Measurements from ENCODE around the gene ARID4B.
"Not testable (repeated sequence)": the region's sequence is repeated elsewhere in the genome, so short reads cannot be mapped to it uniquely, and the experiment has no call there.

Gene ARID4B

DNA sequence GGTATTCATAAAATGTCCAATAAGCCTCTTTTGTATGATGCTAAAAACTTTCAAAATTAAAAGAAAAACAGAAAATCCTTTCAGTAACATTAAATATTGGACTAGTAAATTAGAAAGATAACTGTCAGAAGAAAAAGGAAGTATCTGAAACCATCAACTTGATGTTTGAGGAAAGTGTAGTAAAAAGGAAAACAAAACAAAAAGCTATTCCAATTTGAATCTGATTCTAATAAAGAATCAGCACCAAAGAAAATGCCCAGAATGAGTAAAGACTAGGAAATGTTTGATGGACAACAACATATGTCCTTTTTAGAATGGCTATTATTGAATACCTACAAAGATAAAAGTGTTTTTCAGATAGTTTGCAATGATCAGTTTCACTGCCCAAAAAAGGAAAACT is 87.0 kb downstream of the ARID4B start:
- no peak for DNase-seq (ENCODE audit: insufficient read length)
- TF ChIP-seq TAF1 (IDR thresholded peaks at IDR 0.05; ENCODE audit: borderline replicate concordance, low read depth, low read length) (no peak), POLR2A (IDR thresholded peaks at IDR 0.05; ENCODE audit: low read depth, low read length) (no peak)
- FAIRE-seq, result no peak

DNA sequence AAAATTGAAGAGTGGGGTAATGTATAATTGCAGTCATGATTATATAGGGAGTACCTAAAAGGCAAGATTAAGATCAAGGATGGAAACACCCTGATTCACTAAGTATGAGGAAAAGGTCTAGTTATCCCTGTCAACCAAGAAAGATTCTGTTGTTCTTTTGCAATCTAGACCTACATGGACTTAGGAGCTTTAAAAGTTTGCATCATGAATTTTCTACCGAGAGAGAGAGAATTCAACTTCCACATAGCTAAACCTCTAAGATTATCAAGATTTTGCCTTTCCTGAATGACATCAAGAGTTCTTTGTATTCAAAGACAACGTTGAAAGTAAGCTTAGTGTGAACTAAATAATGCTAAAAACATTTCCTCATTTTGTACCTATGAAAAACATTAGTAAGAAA is 88.1 kb downstream of the ARID4B start:
- FAIRE-seq (no peak), DNase-seq (ENCODE audit: insufficient read length) (no peak)
- TF ChIP-seq TAF1 (IDR thresholded peaks at IDR 0.05; ENCODE audit: borderline replicate concordance, low read depth, low read length), result no peak
- no peak for TF ChIP-seq POLR2A (IDR thresholded peaks at IDR 0.05; ENCODE audit: low read depth, low read length)
- no peak for TF ChIP-seq POLR2AphosphoS5 (IDR thresholded peaks at IDR 0.05; ENCODE audit: low read depth, low read length)

DNA sequence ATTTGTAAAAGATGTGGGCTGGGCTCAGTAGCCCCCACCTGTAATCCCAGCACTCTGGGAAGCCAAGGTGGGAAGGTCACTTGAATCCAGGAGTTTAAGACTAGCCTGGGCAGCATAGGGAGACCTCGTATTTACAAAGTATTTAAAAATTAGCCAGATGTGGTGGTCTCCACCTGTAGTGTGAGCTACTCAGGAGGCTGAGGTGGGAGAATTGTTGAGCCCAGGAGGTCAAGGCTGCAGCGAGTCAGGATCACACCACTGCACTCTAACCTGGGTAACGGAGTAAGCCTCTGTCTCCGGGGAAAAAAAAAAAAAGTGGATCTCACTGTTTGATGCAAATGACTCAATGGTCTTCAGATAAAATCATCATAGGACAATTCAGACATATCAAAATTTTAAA is 89.4 kb downstream of the ARID4B start:
- FAIRE-seq, result no peak
- no peak for TF ChIP-seq TAF1 (IDR thresholded peaks at IDR 0.05; ENCODE audit: borderline replicate concordance, low read depth, low read length)
- no peak for TF ChIP-seq POLR2AphosphoS5 (IDR thresholded peaks at IDR 0.05; ENCODE audit: low read depth, low read length)
- TF ChIP-seq POLR2A (IDR thresholded peaks at IDR 0.05; ENCODE audit: low read depth, low read length), result no peak

DNA sequence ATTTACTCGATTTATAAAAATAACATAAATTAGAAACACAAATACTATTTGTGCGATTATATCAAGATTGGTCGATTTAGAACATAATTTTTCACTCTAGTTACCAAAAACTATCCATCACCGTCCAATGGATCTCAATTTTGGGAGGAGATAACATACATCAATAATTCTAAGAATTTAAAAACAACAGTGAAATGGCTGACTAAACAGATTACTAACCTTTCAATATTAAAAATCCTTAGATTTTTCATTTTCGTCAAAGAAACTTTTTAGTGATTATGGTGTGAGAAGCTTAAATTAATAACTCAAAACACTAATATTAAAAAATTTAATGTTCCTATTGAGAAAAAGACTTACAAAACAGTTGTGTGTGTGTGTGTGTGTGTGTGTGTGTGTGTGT is 91.9 kb downstream of the ARID4B start:
- FAIRE-seq, result no peak
- no peak for DNase-seq (ENCODE audit: insufficient read length)
- TF ChIP-seq TAF1 (IDR thresholded peaks at IDR 0.05; ENCODE audit: borderline replicate concordance, low read depth, low read length), result no peak
- TF ChIP-seq POLR2AphosphoS5 (IDR thresholded peaks at IDR 0.05; ENCODE audit: low read depth, low read length), result no peak
- TF ChIP-seq POLR2A (IDR thresholded peaks at IDR 0.05; ENCODE audit: low read depth, low read length), result no peak

More for the DNA sequence above, 89.4 kb downstream of the ARID4B start:
- no peak for DNase-seq (ENCODE audit: insufficient read length)

DNA sequence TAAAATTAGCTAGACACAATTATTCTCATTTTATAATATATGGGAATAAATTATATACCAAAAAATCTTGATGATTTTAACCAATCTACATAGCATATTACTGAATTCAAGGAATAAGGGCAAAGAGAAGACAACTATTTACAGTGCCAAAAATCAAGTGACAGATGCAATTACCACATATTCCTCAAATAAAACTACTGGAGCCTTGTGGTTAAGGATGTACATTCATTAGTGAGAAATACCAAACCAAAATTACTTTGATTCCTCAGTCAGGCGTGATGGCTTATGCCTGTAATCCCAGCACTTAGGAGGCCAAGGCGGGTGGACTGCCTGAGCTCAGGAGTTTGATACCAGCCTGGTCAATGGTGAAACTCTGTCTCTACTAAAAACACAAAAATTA is 98.1 kb downstream of the ARID4B start:
- DNase-seq (ENCODE audit: insufficient read length) (no peak), FAIRE-seq (no peak)
- TF ChIP-seq TAF1 (IDR thresholded peaks at IDR 0.05; ENCODE audit: borderline replicate concordance, low read depth, low read length), result no peak
- TF ChIP-seq POLR2AphosphoS5 (IDR thresholded peaks at IDR 0.05; ENCODE audit: low read depth, low read length), result no peak
- TF ChIP-seq POLR2A (IDR thresholded peaks at IDR 0.05; ENCODE audit: low read depth, low read length), result no peak

DNA sequence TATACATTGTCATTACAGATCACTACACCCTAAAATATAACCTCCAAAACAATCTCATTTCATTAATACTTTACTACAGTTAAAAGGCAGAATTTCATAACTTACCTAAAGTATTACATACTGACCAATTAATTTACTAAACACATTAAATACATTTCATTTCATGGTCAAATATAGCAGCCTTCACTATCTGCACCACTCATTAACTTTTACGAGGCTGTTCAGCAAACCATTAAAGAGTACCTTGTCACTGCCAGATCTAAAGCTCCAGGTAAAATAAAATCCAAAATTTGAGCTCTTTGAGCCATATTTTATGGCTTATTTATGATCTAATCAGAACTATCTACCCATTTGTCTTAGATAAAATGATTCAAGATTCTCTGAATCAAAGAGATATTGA is 100.6 kb downstream of the ARID4B start:
- DNase-seq (ENCODE audit: insufficient read length) (no peak), FAIRE-seq (no peak)
- no peak for TF ChIP-seq POLR2AphosphoS5 (IDR thresholded peaks at IDR 0.05; ENCODE audit: low read depth, low read length)
- TF ChIP-seq TAF1 (IDR thresholded peaks at IDR 0.05; ENCODE audit: borderline replicate concordance, low read depth, low read length), result no peak
- no peak for TF ChIP-seq POLR2A (IDR thresholded peaks at IDR 0.05; ENCODE audit: low read depth, low read length)

DNA sequence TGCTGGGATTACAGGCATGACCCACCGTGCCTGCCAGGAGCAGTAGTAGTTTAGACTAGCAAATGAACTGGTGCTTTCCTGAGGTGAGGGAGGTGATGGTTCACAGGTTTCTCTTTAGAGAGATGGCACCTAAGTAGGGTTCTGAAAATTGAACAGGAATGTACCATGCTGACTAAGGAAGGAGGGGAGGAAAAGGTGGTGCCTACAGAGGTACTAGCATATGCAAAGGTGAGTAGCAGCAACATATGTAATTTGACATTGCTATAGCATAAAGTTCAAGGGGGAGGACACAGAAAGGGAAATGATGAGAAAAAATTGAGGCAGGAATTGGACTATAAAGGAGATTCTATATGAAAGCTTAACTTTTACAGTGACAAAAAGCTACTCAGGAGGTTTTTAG is 101.0 kb downstream of the ARID4B start:
- DNase-seq (ENCODE audit: insufficient read length) (no peak), FAIRE-seq (peak; percentile 27)
- TF ChIP-seq POLR2A (IDR thresholded peaks at IDR 0.05; ENCODE audit: low read depth, low read length) (no peak), TAF1 (IDR thresholded peaks at IDR 0.05; ENCODE audit: borderline replicate concordance, low read depth, low read length) (no peak), POLR2AphosphoS5 (IDR thresholded peaks at IDR 0.05; ENCODE audit: low read depth, low read length) (no peak)

DNA sequence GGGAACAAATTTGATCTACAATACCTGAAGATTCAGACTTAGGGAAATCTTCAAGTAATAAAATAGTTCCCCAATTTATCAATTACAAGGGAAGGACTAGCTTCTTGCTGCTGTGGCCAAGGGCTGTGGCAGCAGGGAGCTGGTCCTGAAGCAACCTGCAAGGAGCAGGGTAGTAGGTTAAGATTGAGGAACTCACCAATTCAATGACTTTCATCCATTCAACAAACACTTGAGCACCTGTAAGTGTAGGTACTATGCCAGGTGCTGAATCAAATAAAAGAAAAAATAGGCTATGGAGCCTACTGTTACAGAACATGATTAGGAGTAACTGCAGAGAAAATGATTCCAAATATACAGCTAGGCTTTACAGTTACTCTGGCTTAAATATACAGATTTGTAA is 102.7 kb downstream of the ARID4B start:
- FAIRE-seq (peak; percentile 9), DNase-seq (ENCODE audit: insufficient read length) (no peak)
- no peak for TF ChIP-seq POLR2A (IDR thresholded peaks at IDR 0.05; ENCODE audit: low read depth, low read length)
- no peak for TF ChIP-seq POLR2AphosphoS5 (IDR thresholded peaks at IDR 0.05; ENCODE audit: low read depth, low read length)
- TF ChIP-seq TAF1 (IDR thresholded peaks at IDR 0.05; ENCODE audit: borderline replicate concordance, low read depth, low read length), result no peak

DNA sequence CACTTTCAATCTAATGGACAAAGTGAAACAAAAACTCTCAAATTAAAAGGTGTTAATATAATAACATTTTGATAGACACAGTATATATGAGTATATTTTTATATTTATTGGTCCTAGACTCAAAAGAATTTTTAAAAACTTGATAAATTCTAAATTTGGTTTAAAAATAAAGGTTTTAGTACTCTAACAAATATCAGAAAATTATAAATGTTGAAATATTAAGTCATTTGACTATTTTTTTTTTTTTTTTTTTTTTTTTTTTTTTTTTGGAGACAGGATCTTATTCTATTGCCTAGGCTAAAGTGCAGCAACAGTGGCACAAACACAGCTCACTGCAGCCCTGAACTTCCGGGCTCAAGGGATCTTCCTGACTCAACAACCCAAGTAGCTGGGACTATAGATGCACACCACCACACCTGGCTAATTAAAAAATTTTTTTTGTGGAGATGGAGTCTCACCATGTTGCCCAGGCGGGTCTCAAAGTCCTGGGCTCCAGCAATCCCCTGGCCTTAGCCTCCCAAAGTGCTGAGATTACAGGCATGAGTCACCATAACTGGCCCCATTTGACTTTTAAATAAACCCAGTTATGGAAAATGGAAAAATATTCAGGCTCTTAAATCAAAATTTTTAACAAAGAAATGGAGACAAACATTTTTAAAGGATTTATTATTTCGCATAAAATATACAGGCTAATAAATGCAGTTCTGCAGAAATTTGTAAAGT is 106.2 kb downstream of the ARID4B start:
- no peak for TF ChIP-seq POLR2AphosphoS5 (IDR thresholded peaks at IDR 0.05; ENCODE audit: low read depth, low read length)
- TF ChIP-seq POLR2A (IDR thresholded peaks at IDR 0.05; ENCODE audit: low read depth, low read length), result no peak
- no peak for TF ChIP-seq TAF1 (IDR thresholded peaks at IDR 0.05; ENCODE audit: borderline replicate concordance, low read depth, low read length)
- DNase-seq (ENCODE audit: insufficient read length) (no peak), FAIRE-seq (no peak)

DNA sequence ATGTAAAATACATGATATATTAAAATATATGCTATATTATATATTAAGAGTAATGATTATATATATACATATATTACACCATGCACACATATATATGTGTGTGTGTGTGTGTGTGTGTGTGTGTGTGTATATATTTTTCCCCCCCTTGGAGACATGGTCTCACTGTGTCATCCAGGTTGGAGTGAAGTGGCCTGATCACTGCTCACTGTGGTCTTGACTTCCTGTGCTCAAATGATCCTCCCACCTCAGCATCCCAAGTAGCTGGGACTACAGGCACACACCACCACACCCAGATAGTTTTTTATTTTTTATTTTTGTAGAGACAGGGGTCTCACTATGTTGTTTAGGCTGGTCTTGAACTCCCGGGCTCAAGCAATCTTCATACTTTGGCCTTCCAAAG is 112.5 kb downstream of the ARID4B start:
- no peak for TF ChIP-seq TAF1 (IDR thresholded peaks at IDR 0.05; ENCODE audit: borderline replicate concordance, low read depth, low read length)
- no peak for TF ChIP-seq POLR2A (IDR thresholded peaks at IDR 0.05; ENCODE audit: low read depth, low read length)
- no peak for TF ChIP-seq POLR2AphosphoS5 (IDR thresholded peaks at IDR 0.05; ENCODE audit: low read depth, low read length)
- no peak for FAIRE-seq

DNA sequence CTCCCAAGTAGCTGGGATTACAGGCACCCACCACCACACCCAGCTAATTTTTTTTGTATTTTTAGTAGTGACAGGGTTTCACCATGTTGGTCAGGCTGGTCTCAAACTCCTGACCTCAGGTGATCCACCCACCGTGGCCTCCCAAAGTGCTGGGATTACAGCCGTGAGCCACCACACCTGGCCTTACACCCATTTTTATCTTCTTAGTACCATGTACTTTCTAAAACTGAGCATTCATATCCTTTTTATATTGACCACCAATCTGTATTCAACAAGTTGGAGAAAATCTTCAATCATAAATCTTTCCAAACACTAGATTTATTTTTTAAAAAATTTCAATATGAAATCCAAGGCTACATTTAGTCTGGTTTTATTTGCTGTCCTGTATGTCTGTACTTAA is 113.0 kb downstream of the ARID4B start:
- FAIRE-seq; DNase-seq (ENCODE audit: insufficient read length): not testable (repeated sequence)

More for the DNA sequence above, 112.5 kb downstream of the ARID4B start:
- DNase-seq (ENCODE audit: insufficient read length), result no peak

DNA sequence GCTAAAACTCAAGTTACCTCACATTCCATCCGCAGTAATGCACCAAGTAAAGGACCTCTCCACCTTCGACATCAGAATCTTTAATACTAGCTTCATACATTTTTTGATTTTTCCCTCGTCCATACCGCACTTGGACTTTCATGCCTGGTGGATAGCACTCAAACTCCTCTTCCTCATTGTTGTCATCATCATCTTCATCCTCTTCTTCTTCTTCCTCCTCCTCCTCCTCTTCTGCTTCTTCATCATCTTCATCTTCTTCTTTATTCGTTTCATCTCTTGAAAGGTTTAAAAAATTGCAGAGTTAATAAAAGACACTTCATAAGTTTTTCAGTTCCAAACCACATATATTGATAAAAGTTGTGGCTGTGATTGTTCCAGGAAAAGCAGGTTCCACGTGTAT is 114.2 kb downstream of the ARID4B start:
- peak; percentile 14 for FAIRE-seq
- no peak for TF ChIP-seq POLR2A (IDR thresholded peaks at IDR 0.05; ENCODE audit: low read depth, low read length)
- TF ChIP-seq TAF1 (IDR thresholded peaks at IDR 0.05; ENCODE audit: borderline replicate concordance, low read depth, low read length), result no peak
- no peak for TF ChIP-seq POLR2AphosphoS5 (IDR thresholded peaks at IDR 0.05; ENCODE audit: low read depth, low read length)
- DNase-seq (ENCODE audit: insufficient read length), result no peak

DNA sequence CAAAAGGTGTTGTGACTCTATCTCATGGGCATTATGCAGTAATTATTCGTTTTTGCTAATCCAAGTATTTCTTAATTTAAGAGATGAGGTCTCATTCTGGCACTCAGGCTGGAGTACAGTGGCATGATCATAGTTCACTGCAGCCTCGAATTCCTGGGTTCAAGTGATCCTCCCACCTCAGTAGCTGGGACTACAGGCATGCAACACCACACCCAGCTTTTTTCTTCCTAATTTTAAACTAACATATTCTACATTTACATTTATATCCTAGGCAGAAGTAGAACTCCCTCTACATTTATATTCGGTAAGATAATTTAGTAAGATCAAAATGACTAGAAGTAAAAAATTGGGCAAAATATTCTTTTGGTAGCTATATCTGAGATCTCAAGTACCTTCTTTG is 116.5 kb downstream of the ARID4B start:
- no peak for TF ChIP-seq POLR2A (IDR thresholded peaks at IDR 0.05; ENCODE audit: low read depth, low read length)
- TF ChIP-seq TAF1 (IDR thresholded peaks at IDR 0.05; ENCODE audit: borderline replicate concordance, low read depth, low read length), result no peak
- TF ChIP-seq POLR2AphosphoS5 (IDR thresholded peaks at IDR 0.05; ENCODE audit: low read depth, low read length), result no peak
- DNase-seq (ENCODE audit: insufficient read length) (no peak), FAIRE-seq (no peak)
